Osteocyte (in vitro differentiated cells): ENCODE results near the gene HKDC1. TPM values are rescaled to one million over a fixed set of nuclear protein-coding genes. Genes with fewer than 3 reads are reported as not detected.

ENCODE experiments used
- DNase-seq: peaks from one replicate; pipeline ENCODE4 v3.0.0; 2021; ENCODE audit warnings: mixed read lengths; ENCODE audit not compliant: unreplicated experiment; ENCODE audit errors: extremely low spot score
- H3K27ac Mint-ChIP-seq: one replicate; pipeline ENCODE4 v1.8.0; 2021; ENCODE audit warnings: mild to moderate bottlenecking, mixed read lengths; ENCODE audit not compliant: unreplicated experiment
- H3K27me3 Mint-ChIP-seq: one replicate; pipeline ENCODE4 v1.8.0; 2021; ENCODE audit warnings: mixed read lengths; ENCODE audit not compliant: unreplicated experiment
- H3K36me3 Mint-ChIP-seq: one replicate; pipeline ENCODE4 v1.8.0; 2021; ENCODE audit warnings: mixed read lengths; ENCODE audit not compliant: unreplicated experiment
- H3K4me1 Mint-ChIP-seq: one replicate; pipeline ENCODE4 v1.8.0; 2021; ENCODE audit warnings: mixed read lengths; ENCODE audit not compliant: unreplicated experiment
- H3K4me3 Mint-ChIP-seq: one replicate; pipeline ENCODE4 v1.8.0; 2021; ENCODE audit warnings: mild to moderate bottlenecking, moderate library complexity, mixed read lengths; ENCODE audit not compliant: unreplicated experiment
- H3K9me3 Mint-ChIP-seq: one replicate; pipeline ENCODE4 v1.8.0; 2021; ENCODE audit warnings: mixed read lengths; ENCODE audit not compliant: unreplicated experiment
- total RNA-seq: library from RNA; stranded (reverse); gene quantifications from 2 replicates; pipeline ENCODE4 v1.2.1, GENCODE V29; 2021
- TF ChIP-seq, protein P1 (sequence below): fragments of 200-600 bp; sonication (generic); IDR thresholded peaks from 2 replicates; pipeline ENCODE4 v1.5.0; 2021; ENCODE audit warnings: antibody characterized with exemption, mild to moderate bottlenecking, moderate library complexity

The HKDC1 gene
- total RNA-seq, 1 donor from 2014 or later: 0.19 TPM

DNA sequence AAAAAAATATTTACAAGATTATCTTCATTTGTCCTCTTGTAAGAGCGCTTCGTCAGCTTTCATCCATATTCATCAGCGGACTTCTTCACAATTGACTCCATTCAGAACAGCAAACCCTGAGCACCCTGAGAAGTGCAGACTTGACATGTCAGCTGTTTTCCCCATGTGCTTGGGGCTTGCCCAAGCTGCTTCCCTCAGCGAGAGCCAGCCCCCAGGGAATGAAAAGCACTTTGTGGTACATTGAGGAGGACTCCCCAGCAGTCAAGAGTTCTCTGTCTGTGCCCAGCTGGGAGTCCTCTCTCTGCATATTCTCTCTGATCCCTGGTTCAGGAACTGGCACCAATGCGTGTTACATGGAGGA lies 22.7 kb downstream of the HKDC1 start:
- Mint-ChIP-seq H3K36me3 (no peaks in the 10 kb centered on the region), H3K9me3 (no peaks in the 10 kb centered on the region), H3K4me3 (no peak overlapping the region), H3K27ac (no peak overlapping the region), H3K27me3 (no peaks in the 10 kb centered on the region), H3K4me1 (peaks cover 7% of the 10 kb centered on the region)
- DNase-seq: no peak
- TF ChIP-seq, protein P1, sequence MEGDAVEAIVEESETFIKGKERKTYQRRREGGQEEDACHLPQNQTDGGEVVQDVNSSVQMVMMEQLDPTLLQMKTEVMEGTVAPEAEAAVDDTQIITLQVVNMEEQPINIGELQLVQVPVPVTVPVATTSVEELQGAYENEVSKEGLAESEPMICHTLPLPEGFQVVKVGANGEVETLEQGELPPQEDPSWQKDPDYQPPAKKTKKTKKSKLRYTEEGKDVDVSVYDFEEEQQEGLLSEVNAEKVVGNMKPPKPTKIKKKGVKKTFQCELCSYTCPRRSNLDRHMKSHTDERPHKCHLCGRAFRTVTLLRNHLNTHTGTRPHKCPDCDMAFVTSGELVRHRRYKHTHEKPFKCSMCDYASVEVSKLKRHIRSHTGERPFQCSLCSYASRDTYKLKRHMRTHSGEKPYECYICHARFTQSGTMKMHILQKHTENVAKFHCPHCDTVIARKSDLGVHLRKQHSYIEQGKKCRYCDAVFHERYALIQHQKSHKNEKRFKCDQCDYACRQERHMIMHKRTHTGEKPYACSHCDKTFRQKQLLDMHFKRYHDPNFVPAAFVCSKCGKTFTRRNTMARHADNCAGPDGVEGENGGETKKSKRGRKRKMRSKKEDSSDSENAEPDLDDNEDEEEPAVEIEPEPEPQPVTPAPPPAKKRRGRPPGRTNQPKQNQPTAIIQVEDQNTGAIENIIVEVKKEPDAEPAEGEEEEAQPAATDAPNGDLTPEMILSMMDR: no peak

DNA sequence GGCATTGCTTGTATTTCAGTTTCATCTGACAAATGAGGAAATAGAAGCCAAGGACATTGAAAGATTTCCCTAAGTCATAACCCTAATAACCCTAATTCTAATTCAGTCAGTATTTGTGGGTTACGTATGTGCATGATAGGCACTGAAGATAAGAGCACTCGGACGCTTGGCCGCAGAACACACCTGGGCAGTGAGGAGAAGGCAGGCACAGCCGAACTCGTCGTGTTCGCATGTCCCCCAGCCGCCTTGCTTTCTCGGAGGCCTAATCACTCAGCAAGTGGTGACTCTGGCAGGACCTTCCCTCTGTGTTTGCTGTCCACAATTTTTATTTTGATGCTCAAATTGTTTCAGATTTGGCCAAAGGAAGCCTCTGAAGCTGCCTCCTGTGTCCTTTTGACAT lies 23.7 kb downstream of the HKDC1 start:
- Mint-ChIP-seq H3K9me3 (no peaks in the 10 kb centered on the region), H3K27me3 (no peaks in the 10 kb centered on the region), H3K27ac (no peak overlapping the region), H3K36me3 (no peaks in the 10 kb centered on the region), H3K4me1 (peaks cover 7% of the 10 kb centered on the region), H3K4me3 (no peak overlapping the region)
- TF ChIP-seq, protein P1: no peak
- no peak for DNase-seq

DNA sequence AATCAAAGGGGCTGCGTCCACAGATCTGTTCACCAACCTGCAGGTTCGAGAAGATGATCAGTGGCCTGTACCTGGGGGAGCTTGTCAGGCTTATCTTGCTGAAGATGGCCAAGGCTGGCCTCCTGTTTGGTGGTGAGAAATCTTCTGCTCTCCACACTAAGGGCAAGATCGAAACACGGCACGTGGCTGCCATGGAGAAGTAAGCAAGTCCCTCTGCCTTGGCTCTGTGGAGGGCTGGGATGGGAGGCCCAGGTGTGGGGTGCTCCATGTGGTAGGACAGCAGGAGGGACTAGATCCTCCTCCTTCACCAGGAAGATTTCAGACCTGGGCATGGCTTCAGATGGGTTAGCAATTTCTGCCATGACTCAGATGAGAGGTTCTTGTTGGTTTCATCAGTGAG lies 25.9 kb downstream of the HKDC1 start:
- TF ChIP-seq, protein P1: no peak
- H3K27ac Mint-ChIP-seq: no peak overlapping the region
- no peaks in the 10 kb centered on the region for H3K9me3 Mint-ChIP-seq
- H3K36me3 Mint-ChIP-seq: no peaks in the 10 kb centered on the region
- DNase-seq: no peak
- peaks cover 5% of the 10 kb centered on the region for H3K4me1 Mint-ChIP-seq
- no peaks in the 10 kb centered on the region for H3K27me3 Mint-ChIP-seq
- H3K4me3 Mint-ChIP-seq: no peak overlapping the region

DNA sequence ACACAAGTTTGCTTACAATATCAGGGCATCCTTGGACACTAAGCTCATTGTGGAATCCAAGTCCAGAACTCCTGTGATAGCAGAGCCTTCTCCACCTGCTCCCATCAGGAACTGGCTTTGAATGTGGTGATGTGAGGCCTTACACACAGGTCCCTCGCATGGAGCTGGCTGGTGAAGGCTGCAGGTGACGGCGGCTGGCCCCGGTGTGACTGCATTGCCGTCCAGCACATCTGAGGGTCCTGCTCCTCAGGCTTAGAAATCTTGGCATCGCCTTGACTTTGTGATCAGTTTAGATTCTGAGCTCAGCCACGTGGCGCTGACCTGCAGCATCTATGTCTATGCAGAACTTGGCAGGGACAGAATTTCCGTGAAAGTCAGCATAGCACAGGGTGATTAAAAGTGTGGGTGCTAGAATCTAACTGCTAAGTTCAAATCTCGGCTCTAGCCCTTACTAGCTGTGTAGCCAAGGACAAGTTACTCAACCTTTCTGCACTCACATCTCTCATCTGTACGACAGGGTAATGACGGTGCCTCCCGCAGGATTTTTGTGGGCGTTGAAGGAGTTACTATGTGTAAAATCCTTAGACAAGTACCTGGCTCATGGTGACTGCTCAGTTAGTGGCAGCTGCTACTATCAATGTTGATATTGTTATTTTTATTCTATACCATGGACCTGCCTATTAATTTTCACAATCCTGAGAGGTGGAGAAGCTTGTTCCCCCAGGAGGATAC lies 26.6 kb downstream of the HKDC1 start:
- no peaks in the 10 kb centered on the region for H3K27me3 Mint-ChIP-seq
- no peak for DNase-seq
- no peaks in the 10 kb centered on the region for H3K36me3 Mint-ChIP-seq
- peaks cover 5% of the 10 kb centered on the region for H3K4me1 Mint-ChIP-seq
- H3K9me3 Mint-ChIP-seq: no peaks in the 10 kb centered on the region
- no peak overlapping the region for H3K27ac Mint-ChIP-seq
- no peak overlapping the region for H3K4me3 Mint-ChIP-seq
- TF ChIP-seq, protein P1: no peak

DNA sequence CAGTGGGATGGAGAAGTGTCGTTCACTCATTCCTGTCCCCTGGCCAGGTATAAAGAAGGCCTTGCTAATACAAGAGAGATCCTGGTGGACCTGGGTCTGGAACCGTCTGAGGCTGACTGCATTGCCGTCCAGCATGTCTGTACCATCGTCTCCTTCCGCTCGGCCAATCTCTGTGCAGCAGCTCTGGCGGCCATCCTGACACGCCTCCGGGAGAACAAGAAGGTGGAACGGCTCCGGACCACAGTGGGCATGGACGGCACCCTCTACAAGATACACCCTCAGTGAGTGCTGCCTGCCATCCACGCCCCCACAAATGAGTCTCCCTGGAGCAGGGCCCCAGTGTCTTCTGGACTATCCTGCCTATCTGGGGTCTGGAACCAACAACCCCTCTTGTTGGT lies 27.2 kb downstream of the HKDC1 start:
- DNase-seq: no peak
- TF ChIP-seq, protein P1: no peak
- H3K27ac Mint-ChIP-seq: no peak overlapping the region

More for the DNA sequence above, 27.2 kb downstream of the HKDC1 start:
- H3K4me1 Mint-ChIP-seq: peaks cover 5% of the 10 kb centered on the region
- H3K9me3 Mint-ChIP-seq: no peaks in the 10 kb centered on the region
- no peak overlapping the region for H3K4me3 Mint-ChIP-seq
- no peaks in the 10 kb centered on the region for H3K27me3 Mint-ChIP-seq
- H3K36me3 Mint-ChIP-seq: no peaks in the 10 kb centered on the region
